Measurements from ENCODE around the gene SPECC1L.
"Not testable (repeated sequence)": the region's sequence is repeated elsewhere in the genome, so short reads cannot be mapped to it uniquely, and the experiment has no call there.

GRCh38 chr22:24243417-24243816, 27.2 kb upstream of the SPECC1L start:
- not testable (repeated sequence) for TF ChIP-seq POLR2A (IDR thresholded peaks at IDR 0.05; ENCODE audit: low read length); GATA1 (IDR thresholded peaks at IDR 0.05; ENCODE audit: low read depth, low read length)
